ENCODE results near the gene EFCAB8.
"Not testable (repeated sequence)": the region's sequence is repeated elsewhere in the genome, so short reads cannot be mapped to it uniquely, and the experiment has no call there.

Gene EFCAB8

DNA sequence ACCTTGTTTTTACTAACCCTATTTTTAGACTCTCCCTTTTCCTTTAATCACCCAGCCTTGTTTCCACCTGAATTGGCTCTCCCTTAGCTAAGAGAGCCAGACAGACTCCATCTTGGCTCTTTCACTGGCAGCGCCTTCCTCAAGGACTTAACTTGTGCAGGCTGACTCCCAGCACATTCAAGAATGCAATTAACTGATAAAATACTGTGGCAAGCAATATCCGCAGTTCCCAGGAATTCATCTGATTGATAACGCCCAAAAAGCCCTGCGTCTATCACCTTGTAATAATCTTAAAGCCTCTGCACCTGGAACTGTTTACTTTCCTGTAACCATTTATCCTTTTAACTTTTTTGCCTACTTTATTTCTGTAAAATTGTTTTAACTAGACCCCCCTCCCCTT lies 116.4 kb downstream of the EFCAB8 start:
- not testable (repeated sequence) for DNase-seq

DNA sequence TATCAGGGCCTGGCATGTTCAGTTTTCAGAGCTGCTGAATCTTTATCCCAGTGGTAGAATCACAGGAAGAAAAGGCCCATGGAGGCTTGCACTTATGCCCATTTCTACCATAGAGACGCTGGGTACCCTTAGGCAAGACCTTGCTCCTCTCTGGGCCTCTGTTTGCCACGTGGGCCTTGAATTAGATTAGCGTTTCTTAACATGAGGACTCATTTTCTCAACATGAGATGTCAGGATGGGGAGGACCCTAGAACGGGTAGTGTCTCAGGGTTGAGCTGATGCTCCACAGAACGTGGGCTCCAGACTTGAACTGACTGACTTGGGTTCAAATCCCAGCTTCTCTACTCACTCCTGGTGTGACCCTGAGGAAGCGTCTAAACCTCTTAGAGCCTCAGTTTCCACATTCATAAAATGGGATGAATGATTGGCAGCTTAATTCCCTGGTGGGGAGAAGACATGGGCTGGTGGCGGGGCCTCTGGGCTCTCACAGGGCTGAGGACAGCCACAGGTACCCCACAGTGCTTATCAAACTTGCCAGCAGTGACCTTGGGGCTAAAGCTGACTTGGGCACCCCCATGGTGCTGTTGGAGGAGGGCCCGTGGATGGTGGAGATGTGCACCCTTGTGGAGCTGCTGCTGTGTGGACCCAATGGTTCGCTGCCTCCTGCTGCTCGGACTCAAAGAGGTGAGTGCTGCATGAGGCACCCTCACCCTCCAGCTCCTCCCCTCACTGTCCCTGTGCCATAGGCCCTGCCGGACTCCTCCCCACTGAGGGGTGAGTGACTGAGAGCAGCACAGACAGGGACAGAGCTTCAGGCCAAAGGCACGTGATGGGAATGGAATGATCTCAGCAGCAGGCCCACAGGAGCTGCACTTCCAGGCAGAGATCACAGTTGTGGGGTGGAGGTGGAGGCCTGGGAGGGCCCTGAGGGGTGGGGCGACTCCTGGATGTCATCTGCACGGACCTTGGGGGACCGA lies 117.3 kb downstream of the EFCAB8 start:
- DNase-seq, result no peak

DNA sequence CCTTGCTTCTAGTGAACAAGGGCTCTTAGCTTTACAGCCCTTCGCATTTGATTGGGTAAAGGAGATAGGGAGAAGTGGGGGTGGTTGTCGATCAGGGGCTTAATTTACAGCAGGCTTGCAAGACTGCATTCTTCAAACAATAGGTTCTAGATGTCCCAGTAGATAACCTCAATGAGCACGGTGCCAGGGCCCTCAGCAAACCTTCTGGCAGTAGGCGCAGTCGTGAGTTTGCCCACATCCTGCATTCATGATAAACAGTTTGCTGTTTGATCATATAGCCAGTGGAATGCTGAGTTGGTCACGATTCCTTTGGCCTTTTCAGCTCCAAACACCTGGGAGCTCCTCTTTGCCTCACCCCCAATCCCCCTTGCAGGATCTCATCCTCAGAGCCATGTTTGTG lies 118.0 kb downstream of the EFCAB8 start:
- DNase-seq, result no peak

DNA sequence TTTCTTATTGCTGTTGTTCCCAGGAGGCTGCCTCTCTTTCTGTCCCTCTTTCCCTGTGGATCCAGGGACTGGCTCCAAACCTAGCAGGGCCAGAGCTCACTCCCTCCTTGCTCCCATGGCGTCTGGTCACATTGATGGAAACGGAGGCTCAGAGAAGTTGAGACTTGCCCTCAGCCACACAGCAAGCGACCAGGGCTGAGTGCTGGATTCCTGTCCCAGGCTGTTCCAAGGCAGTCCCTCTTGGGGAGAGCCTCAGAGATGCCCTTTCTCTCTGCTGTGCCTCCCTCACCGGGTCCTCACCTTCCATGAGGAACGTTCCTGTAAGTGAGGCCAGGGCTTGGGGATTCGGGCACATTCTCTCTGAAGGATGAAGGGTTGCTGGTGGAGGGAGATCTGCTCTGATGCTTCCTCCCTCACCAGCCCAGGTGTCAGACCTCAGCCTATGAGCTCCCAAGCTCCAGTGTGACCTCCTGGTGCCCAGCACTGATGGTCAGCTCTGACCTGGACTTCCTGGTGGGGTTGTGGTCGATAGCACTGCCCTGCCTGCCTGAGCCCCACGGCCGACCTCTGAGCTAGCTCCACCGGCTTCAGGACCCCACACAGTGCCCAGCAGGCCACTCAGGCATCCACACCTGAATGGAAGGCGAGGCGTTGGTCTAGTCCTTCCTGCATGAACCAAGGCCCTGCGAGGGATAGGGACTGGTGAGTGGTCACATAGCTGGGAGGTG lies 118.7 kb downstream of the EFCAB8 start:
- no peak for DNase-seq

DNA sequence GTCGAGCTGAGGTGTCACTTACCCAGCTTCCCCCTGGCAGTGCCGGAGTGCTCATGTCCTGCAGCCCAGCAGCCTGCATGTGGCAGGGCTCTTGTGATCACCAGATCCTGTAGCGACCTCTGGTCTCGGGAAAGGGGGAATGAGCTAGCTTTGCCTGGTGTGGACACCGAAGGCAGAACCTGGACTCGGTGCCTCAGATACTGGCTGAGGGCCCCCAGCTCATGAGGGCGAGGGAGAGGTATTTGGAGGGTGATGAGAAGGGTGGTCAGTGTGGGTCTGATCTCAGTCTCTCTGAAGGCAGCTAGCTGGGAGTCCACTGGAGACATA lies 119.2 kb downstream of the EFCAB8 start:
- no peak for DNase-seq

DNA sequence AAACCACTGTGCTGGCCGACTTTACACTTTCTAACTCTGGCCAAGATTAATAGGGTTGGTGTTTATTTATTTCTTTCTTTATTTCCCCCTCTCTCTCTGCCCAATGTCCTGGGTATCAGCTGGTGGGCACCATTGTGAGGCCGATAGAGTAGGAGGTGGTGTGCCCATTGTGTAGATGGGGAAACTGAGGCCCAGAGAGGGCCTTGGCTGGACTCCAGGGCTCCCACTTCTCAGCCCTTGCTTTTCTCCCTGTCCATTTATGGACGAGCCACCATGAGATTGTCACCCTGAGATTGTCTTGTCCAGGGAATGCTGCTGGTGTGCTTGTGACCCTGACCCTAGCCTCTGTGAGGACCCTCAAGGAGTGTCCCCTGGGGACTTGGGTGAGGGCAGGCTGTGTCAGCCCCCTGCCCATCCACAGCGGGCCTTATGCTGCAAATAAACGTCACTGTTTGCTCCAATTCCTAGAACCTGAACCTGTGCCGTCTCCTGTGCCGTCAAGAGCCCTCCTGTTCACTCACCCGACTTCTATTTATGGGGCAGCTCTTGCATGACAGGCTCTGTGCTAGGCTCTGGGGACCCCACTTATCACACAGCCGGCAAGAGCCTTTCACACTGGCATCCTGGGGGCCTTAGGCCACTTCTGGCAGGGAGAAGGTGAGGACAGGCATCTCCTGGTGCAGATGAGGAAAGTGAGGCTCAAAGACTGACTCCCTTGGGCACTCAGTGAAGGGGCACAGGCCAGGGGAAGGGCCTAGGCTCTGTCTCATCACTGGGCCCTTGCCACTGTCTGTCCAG lies 120.7 kb downstream of the EFCAB8 start:
- no peak for DNase-seq

DNA sequence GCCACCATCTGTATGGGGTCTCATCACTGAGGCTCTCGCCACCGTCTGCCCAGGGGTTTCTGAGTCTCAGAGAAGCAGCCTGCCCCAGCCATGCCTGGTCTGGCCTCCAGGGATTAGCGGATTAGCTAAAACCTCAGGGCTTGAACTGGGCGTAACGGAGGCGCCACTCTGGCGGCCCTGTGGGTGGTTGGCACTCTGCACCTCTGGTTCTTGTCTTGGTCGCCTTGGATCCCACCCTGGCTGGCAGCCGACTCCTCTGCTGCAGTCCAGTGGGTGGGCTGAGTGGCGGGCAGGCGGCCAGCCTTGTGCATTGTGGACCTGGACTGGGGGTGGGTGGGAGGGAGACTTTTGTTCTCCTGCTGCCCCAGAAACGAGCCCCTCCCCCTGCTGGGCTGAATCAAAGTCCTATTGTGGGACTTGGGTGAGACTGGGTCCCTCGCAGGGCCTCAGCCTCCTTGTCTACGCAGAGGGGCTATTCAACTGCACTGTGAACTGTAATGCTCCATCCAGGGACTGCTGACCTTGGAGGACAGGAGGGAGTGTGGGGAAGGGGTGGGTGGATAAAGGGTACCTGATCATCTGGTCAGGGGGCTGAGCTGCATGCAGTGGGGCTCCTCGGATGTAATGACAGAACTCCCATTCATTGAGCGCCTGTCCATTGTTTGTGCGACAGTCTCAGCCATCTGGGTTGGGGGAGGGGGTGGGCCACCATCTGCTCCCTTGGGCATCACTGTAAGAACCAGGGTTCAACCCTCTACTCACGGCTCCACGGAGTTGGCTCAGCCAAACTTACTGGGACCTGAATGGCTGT lies 121.6 kb downstream of the EFCAB8 start:
- no peak for DNase-seq

DNA sequence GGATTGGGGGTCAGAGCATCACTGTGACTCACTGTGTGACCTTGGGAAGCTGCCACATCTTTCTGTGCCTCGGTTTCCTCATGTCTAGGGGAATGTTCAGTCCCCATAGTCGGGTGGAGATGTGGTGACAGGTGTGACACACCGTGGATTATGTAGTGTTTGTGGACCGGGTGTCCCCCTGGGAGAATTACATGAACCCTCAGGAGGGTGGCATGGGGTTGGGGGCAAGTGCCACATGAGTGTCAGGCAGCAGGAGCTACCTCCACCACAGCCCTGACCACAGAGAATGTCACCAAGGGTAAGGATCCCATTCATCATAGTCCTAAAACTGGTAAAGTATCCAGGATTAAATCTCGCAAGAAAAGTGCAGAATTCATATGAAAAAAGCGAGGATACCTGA lies 122.3 kb downstream of the EFCAB8 start:
- DNase-seq, result no peak

DNA sequence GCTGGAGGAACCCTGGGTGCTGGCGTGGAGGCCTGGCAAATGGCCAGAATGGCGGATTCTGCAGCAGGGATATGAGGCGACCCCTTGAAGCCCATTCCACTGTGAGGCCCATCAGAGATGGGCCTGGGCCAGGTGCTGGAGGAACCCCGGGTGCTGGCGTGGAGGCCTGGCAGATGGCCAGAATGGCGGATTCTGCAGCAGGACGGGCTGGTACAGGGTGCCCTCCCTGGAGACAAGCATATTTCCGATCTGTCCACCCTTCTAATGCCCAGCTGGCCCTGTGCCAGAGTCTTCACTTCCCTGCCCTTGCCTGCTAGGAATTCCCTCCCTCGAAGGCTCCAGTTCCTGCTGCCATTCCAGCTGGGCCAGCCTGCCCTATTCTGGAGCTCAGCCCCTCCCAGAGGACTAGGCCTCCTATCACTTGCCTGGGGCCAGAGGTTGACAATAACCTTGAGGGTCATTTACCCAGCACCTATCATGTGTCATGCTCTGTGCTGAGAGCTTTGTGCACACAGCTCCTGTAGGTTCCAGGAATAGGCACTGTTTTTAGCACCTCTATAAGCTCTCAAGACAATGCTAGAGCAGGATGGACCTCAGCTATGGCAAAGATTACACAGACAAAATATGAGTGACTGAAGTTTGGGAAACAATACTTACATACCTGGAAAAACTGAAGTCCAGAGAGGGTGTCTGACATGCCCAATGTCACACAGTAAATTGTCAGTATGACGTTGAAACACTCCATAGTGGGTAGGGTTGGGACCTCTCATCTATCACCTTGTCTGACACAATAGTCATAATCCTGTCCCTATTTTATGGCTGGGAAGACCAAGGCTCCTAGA lies 124.1 kb downstream of the EFCAB8 start:
- no peak for DNase-seq

DNA sequence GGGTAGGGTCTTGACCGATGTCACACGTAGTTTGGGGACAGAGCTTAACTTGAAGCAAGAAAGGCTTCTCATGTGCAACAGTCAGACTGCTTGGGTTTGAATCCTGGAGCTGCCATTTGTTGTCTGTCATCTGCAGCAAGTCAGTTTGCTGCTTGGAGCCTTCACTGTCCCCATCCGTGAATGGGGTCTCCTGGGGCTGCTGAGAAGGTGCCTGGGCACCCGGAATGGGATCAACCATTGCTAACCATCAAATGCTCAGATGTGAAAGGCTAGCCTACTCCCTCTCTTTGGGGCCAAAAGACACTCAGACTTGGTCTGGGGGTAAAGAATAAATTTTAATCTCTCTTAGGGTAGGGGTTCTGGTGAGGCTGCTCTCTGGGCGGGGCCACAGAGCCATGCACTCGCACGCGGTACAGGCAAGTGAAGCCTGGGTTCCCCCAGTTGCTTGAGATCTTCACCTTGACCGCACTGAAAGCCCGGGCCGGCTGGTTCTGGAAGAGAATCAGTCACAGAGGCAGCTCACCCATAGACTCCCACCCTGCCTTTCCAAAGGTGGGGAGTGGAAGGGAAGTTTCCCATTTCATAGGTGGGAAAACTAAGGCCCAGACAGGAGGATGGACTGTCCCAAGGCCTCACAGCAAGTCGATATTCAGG lies 124.9 kb downstream of the EFCAB8 start:
- no peak for DNase-seq

DNA sequence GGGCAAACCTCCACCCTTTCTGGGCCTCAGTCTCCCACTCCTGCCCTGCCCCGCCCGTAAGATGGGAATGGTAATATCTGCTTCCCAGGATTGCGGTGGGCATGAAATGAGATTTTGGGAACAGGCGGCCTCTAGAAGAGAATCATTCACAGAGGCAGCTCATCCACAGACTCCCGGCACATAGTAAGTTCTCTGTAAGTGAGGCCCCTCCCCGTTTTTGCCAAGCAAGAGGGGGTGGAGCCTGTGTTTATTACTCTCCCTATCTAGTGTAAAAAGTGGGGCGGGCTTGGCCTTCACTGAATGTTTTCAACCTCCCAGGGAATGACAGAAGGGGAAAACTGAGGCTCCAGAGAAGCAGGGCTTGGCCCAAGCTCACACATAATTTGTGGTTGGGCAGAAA lies 125.5 kb downstream of the EFCAB8 start:
- DNase-seq, result no peak

DNA sequence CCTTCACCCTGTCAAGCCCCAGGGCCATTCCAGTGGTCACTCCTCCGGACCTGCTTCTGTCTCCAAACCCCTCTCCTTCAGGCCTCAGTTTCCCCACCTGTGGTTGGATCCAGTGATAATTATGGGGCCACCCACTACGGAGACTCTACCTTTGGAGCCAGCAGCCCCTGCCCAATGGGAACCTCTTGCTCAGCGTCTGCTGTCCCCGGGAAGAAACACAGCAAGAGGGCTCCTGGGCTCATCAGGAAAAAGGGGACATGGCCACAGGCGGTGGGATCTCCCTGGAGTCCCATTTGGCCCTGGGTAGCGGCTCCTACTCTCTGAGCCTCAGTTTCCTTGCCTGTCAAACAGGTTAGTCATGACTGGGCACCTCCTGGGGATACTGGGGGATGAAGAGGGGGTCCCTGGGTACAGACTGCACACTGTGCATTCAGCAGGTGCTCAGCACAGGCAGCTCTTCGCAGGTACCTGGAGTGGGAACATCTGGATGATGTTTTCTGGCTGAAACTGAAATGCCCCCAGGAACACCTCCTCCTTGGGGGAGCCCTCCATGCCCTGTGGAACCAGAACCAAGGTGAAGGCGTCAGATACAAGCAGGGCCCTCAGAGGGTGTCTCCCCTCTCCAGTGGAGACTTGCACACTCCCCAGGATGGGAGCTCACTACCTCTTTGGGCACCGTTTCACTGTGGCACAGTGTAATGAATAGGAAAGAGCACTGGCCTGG lies 126.1 kb downstream of the EFCAB8 start:
- DNase-seq, result no peak

DNA sequence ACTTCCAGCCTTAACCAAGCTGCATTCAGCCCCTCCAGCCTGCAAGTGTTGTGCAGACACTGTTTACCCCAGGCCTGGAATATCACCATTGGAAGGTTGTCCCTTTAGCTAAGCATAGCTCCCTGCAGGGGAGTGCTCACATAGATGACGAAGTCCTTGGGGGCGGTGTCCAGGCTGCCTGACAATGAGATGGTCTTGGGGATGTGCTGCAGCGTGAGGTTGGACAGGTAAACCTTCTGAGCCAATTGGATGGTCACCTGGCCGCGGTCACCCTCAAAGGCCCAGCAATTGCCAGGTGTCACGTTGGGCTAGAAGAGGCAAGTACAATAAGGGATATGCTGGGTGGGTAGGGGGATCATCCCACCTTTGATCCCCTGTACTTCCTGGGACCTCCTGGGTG lies 126.9 kb downstream of the EFCAB8 start:
- DNase-seq, result no peak

DNA sequence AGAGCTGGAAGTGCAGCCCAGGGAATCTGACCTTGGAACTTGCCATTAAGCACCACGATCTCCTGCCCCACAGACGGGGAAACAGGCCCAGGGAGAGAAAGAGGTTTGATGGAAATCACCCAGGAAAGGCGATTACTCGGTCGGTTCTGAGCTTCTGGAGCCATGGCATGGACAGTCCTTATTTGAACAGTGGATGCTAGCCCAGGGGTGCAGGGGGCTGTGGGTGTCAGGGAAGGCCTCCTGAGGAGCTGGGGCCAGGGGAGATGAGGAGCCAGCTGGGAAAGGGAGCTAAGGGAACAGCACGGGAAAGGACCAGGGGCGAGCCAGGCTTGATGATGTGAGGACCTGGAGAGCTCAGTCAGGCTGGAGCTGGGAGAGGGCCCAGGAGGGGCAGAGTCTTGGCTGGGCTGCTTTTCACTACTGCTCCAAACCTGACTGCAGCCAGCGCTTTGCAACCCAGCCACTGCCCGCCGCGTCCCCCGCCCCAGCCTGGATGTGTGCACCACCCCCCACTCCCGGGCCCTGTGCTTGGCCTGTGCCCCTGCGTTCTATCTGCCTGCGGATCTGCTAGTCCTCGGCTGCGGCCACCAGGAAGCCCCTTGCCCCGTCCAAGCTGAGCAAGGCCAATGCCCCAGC lies 127.7 kb downstream of the EFCAB8 start:
- DNase-seq, result no peak

DNA sequence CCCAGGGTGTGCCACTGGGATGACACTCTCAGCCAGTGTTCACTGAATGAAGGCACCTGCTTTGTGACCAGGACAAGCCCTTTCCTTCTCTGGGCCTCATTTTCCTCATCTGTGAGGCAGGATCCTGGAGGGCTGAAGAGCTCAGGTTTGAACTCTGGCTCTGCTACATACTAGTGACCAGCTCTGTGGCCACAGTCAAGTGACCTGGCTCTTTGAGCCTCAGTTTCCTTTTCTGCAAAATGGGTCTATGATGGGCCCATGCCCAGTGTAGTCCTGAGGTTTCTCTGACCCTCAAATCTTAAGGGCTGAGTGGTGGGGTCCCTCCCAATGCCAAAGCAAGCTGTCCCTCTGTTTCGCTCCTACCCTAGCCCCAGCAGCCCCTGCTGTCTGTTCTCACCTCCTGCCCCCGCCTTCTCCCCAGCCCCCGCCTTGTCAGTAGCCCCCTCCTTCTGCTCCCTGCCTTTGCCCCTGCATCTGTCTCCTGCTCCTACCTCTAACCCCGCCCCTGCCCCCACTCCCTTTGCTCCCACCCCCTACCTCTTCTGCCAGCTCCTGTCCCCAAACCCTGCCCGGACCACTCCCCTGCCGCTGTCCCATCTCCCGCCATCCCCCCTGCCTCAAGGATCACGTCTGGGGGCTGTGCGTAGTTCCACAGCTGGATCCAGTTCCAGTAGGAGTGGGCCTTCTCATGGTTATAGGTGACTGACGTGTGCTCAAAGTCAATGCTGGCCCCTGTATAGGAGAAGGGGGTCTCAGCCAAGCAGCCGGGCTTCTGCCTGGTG lies 128.5 kb downstream of the EFCAB8 start:
- DNase-seq, result no peak

DNA sequence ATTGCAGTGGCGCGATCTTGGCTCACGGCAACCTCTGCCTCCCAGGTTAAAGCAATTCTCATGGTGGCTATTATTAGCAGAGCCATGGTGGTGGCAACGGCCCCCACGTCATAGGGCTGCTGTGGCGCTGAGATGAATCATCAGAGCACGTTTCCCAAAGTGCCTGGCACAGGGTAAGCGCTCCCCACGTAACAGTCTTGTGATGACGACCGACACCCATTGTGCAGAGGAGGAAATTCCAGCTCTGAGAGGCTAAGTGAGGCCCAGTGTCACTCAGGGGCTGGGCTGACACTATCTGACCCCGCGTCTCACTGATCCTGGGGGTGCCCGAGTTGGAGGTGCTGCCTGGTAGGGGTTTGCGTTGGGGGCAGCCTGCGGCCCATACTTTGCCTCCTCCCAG lies 129.3 kb downstream of the EFCAB8 start:
- no peak for DNase-seq

DNA sequence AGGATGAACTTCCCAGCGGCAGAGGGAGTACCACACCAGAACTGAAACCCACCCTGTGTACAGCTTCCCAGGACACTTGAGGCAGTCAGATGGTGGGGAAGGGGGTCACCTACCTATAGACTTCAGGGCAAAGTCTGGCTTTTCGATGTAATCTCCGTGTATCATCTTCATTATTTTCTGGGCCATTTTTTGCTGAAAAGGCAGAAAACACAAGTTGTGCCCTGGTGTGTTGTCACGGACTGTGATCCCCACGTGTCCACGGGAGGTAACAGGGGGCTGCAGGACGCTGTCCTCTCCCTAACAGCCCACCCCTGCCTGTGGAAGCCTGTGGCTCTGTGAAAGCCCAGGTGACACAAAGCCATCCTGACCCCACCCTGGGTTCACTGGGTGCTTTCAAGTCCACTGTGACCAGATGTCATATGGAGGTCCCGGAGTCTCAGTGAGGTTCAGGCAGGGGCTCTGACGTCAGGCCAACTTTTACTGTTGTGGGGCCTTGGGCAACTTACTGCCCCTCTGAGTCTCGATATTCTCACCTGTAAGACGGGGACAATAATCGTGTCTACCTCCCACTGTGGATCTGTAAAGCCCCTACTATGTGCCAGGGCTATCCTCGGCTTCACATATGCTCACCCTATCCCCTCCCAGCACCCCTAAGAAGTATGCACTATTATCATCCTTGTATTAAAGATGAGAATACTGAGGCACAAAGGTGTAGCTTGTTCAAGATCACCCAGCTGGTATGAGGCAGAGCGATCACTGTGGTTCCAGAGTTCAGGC lies 131.0 kb downstream of the EFCAB8 start:
- no peak for DNase-seq

DNA sequence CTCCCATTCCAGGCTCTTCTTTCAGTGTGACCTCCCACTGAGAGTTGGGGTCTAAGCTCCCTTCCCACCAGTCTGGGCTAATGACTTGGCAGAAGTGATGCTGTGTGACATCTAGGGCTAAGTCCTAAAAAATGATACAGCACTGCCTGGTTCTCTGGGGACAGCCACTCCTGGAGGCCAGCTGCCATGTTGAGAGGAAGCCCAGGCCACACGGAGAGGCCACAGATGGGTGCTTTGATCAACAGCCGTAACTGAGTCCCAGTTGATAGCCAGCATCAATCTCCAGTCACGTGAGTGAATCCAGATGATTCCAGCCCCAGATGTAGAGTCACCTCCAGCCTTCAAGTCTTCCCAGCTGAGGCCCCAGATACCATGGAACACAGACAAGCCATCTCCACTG lies 131.7 kb downstream of the EFCAB8 start:
- DNase-seq, result no peak

Measured in NCI-H1930 (cell line).